Endothelial cell of umbilical vein (primary cell): Measurements from ENCODE around the gene CUL7.

Source experiments
- EZH2 ChIP-seq: IDR thresholded peaks from 2 replicates; pipeline ENCODE4 v1.6.1; 2012; ENCODE audit warnings: borderline replicate concordance, low read depth, mild to moderate bottlenecking, moderate library complexity, low read length, inconsistent platforms; ENCODE audit not compliant: severe bottlenecking
- POLR2A ChIP-seq: IDR thresholded peaks from 2 replicates; pipeline ENCODE4 v1.6.1; 2012; ENCODE audit warnings: low read depth, mild to moderate bottlenecking, control low read depth, low read length
- POLR2AphosphoS5 ChIP-seq: IDR thresholded peaks from 2 replicates; pipeline ENCODE4 v1.6.1; 2012; ENCODE audit warnings: low read depth, mild to moderate bottlenecking, control low read depth, low read length, moderate library complexity; ENCODE audit not compliant: insufficient read depth
- TF ChIP-seq, protein P1 (sequence below): IDR thresholded peaks from 2 replicates; pipeline ENCODE4 v1.6.1; 2011; ENCODE audit not compliant: insufficient read depth, insufficient read length
- TF ChIP-seq, protein P2 (sequence below), 2 donors: IDR thresholded peaks; 1 replicate in 1 of 2; 2 replicates in 1 of 2; pipeline ENCODE4 v1.5.1; 2011; ENCODE audit warnings: low read length in 2 of 2, mild to moderate bottlenecking in 2 of 2, moderate library complexity in 2 of 2, control low read depth in 1 of 2, inconsistent platforms in 1 of 2, low read depth in 1 of 2; ENCODE audit not compliant: insufficient read depth in 1 of 2; ENCODE audit errors: extremely low read depth in 1 of 2

DNA sequence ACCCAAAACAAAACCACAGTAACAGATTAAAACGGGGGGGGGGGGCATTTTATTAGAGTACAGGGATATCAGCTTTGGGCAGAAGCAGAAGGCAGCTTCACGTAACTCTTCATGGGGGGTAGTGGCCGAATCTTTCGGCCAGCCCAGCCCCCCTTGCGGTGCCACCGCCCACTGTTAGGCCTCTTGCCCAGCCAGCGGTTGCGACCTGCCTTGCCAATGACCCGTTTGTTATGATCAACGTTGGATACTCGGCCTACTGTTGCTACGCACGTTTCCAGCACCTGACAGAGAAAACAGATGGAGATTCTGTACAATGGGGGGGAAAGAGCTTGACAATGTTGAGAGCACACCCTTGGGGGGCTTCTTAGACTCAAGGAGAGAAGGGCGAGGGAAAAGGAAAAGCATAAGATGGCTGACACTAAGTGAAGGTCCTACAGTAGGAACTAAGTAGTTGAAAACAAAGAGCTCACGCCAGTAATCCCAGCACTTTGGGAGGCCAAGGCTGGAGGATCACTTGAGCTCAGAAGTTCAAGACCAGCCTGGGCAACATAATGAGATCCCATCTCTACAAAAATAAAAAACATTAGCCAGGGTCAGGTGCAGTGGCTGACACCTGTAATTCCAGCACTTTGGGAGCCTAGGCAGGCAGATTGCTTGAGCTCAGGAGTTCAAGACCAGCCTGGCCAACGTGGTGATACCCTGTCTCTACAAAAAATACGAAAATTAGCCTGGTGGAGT, 724 bp upstream of the CUL7 start:
- TF ChIP-seq, protein P1, sequence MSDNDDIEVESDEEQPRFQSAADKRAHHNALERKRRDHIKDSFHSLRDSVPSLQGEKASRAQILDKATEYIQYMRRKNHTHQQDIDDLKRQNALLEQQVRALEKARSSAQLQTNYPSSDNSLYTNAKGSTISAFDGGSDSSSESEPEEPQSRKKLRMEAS: no peak
- TF ChIP-seq POLR2AphosphoS5 (no peak), POLR2A (no peak), EZH2 (no peak)
- TF ChIP-seq, protein P2, sequence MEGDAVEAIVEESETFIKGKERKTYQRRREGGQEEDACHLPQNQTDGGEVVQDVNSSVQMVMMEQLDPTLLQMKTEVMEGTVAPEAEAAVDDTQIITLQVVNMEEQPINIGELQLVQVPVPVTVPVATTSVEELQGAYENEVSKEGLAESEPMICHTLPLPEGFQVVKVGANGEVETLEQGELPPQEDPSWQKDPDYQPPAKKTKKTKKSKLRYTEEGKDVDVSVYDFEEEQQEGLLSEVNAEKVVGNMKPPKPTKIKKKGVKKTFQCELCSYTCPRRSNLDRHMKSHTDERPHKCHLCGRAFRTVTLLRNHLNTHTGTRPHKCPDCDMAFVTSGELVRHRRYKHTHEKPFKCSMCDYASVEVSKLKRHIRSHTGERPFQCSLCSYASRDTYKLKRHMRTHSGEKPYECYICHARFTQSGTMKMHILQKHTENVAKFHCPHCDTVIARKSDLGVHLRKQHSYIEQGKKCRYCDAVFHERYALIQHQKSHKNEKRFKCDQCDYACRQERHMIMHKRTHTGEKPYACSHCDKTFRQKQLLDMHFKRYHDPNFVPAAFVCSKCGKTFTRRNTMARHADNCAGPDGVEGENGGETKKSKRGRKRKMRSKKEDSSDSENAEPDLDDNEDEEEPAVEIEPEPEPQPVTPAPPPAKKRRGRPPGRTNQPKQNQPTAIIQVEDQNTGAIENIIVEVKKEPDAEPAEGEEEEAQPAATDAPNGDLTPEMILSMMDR (IDR thresholded peaks at IDR 0.05; ENCODE audit: extremely low read depth in 1 of 2, insufficient read depth in 1 of 2, low read depth in 1 of 2, low read length in 2 of 2): no peak
